Spleen (tissue), 11 donors: ENCODE results near the gene PEF1. TPM values are rescaled to one million over a fixed set of nuclear protein-coding genes. Genes with fewer than 3 reads are reported as not detected.
A peak's percentile ranks its signal among the peaks of the same experiment; 100 is the strongest.

Source experiments
- DNase-seq: peaks from one replicate; pipeline ENCODE4 v3.0.0-alpha.2; 2020
- H3K27ac ChIP-seq, 8 donors: fragments of 200-600 bp; sonication (generic) in 7 of 8; 1 replicate in 4 of 8; 2 replicates in 4 of 8; pipeline versions ENCODE4 v1.5.0 to v1.8.0; 2016 to 2021; ENCODE audit warnings: inconsistent platforms in 4 of 8, mild to moderate bottlenecking in 4 of 8, moderate library complexity in 1 of 8
- H3K27me3 ChIP-seq, 7 donors: fragments of 200-600 bp; sonication (generic) in 6 of 7; replicated peaks in 1 of 7; 1 replicate in 4 of 7; 2 replicates in 3 of 7; pipeline versions ENCODE4 v1.5.0 to v1.8.0; 2016 to 2021; ENCODE audit warnings: inconsistent platforms in 3 of 7, mild to moderate bottlenecking in 1 of 7
- H3K36me3 ChIP-seq, 6 donors: fragments of 200-600 bp; sonication (generic) in 5 of 6; 1 replicate in 4 of 6; 2 replicates in 2 of 6; pipeline versions ENCODE4 v1.5.0 to v1.8.0; 2016 to 2021; ENCODE audit warnings: inconsistent platforms in 2 of 6
- H3K4me1 ChIP-seq, 6 donors: fragments of 200-600 bp; sonication (generic) in 5 of 6; 1 replicate in 3 of 6; 2 replicates in 3 of 6; pipeline versions ENCODE4 v1.5.0 to v1.8.0; 2016 to 2021; ENCODE audit warnings: inconsistent platforms in 3 of 6
- H3K4me3 ChIP-seq, 8 donors: fragments of 200-600 bp; sonication (generic) in 7 of 8; 1 replicate in 4 of 8; 2 replicates in 4 of 8; pipeline versions ENCODE4 v1.5.0 to v1.8.0; 2016 to 2021; ENCODE audit warnings: inconsistent platforms in 4 of 8, mild to moderate bottlenecking in 4 of 8, moderate library complexity in 2 of 8
- H3K9me3 ChIP-seq, 8 donors: fragments of 200-600 bp; sonication (generic) in 7 of 8; 1 replicate in 4 of 8; 2 replicates in 4 of 8; pipeline versions ENCODE4 v1.5.0 to v1.8.0; 2016 to 2021; ENCODE audit warnings: inconsistent platforms in 4 of 8
- CTCF ChIP-seq, 11 experiments: fragments of 200-600 bp in 7 of 11; fragments of 450-650 bp in 4 of 11; sonication (generic) in 4 of 11; IDR thresholded peaks in 8 of 11; conservative IDR thresholded peaks in 3 of 11; 1 replicate in 7 of 11; 2 replicates in 4 of 11; pipeline versions ENCODE4 v1.4.0 to v1.8.0; 2016 to 2021; ENCODE audit warnings: antibody characterized with exemption in 11 of 11, inconsistent platforms in 4 of 11, mild to moderate bottlenecking in 1 of 11
- POLR2A ChIP-seq, 3 donors: fragments of 450-650 bp; IDR thresholded peaks; one replicate each; pipeline ENCODE4 v1.5.1; 2017; ENCODE audit warnings: antibody characterized with exemption in 3 of 3, mild to moderate bottlenecking in 1 of 3
- POLR2AphosphoS5 ChIP-seq, 3 donors: sonication (generic); formaldehyde crosslinking; IDR thresholded peaks; one replicate each; pipeline ENCODE4 v1.5.1; 2017; ENCODE audit warnings: antibody characterized with exemption in 3 of 3
- WGBS, 5 donors: extraction: QIAGEN DNeasy Blood & Tissue Kit in 3 of 5; methylation state at CpG; one replicate each; pipeline versions ENCODE4 v1.1.5 to v1.1.7; 2013 to 2018; 5-methylcytosine and 5-hydroxymethylcytosine counted together
- intact Hi-C: fragments of 100-400 bp; cut with DNase I; formaldehyde crosslinking; loops from one replicate; pipeline ENCODE4 v1.15.0; 2023; ENCODE audit warnings: low total_unique reads
- polyA plus RNA-seq, 3 donors: library from polyadenylated mRNA; stranded (reverse); fragments of 200-250 nt; gene quantifications; one replicate each; pipeline ENCODE4 v1.2.1, GENCODE V29; 2013
- total RNA-seq, 7 donors: library from RNA; depleted of rRNA in 3 of 7; stranded (reverse); fragments of >200 nt in 3 of 7; fragmentation: NEBNext Ultra II Directional in 4 of 7; extraction: Animal tissue kit (Norgen Biotek cat#: 25700) in 4 of 7; gene quantifications; one replicate each; pipeline versions ENCODE4 v1.1.0 to v1.2.1, GENCODE V29; 2016 to 2021
- donor health status: healthy with polysubstance abuse.
- donor health status: DM: no; HTN: no; CAD: no; lungs with moderate emphysema.
- donor health status: DM: no; HTN: no; CAD: no.
- donor health status: Bipolar disorder and iron deficiency.
- donor health status: healthy.
- donor health status: DM: no; HTN: no; CAD: no.
- donor health status: DM: yes; HTN: yes; CAD: no.

The PEF1 gene
- total and polyA plus RNA-seq, 10 donors: 46.5 to 73.4 (median 55.7) TPM

GRCh38 chr1:31674626-31675025, 29.9 kb upstream of the PEF1 start:
- DNase-seq: no peak
- intact Hi-C loops: no loop called here
- 82 to 98% (median 85%) methylated on average over 8 of the region's 8 CpGs for WGBS, 5 donors
- Histone ChIP-seq H3K4me1 (peaks cover 10 to 23% (median 21%) of the 10 kb centered on the region in 6 donors), H3K9me3 (no peaks in the 10 kb centered on the region), H3K4me3 (no peak overlapping the region), H3K36me3 (no peaks in the 10 kb centered on the region), H3K27ac (no peak overlapping the region), H3K27me3 (peaks cover 0 to 19% (median 3%) of the 10 kb centered on the region in 7 donors)
- TF ChIP-seq POLR2AphosphoS5 (IDR thresholded peaks at IDR 0.05) (no peak), CTCF (IDR thresholded peaks at IDR 0.05 in 8 of 11, conservative IDR thresholded peaks at IDR 0.05 in 3 of 11) (no peak), POLR2A (IDR thresholded peaks at IDR 0.05) (no peak)

- H3K4me3 ChIP-seq: no peak overlapping the region
- 89 to 95% (median 92%) methylated on average over 9 of the region's 9 CpGs for WGBS, 5 donors
- intact Hi-C loops: no loop called here
- TF ChIP-seq POLR2AphosphoS5 (IDR thresholded peaks at IDR 0.05) (no peak), CTCF (IDR thresholded peaks at IDR 0.05 in 8 of 11, conservative IDR thresholded peaks at IDR 0.05 in 3 of 11) (no peak)
- no peak overlapping the region for H3K27ac ChIP-seq
- peaks cover 10 to 29% (median 24%) of the 10 kb centered on the region in 6 donors for H3K4me1 ChIP-seq
- DNase-seq: no peak
- no peaks in the 10 kb centered on the region for H3K36me3 ChIP-seq
- no peaks in the 10 kb centered on the region for H3K9me3 ChIP-seq
- peaks cover 0 to 31% (median 5%) of the 10 kb centered on the region in 7 donors for H3K27me3 ChIP-seq
Observed at GRCh38 chr1:31673433-31673832, 28.8 kb upstream of the PEF1 start.

GRCh38 chr1:31672986-31673385, 28.3 kb upstream of the PEF1 start:
- H3K27ac ChIP-seq: no peak overlapping the region
- H3K9me3 ChIP-seq: no peaks in the 10 kb centered on the region
- intact Hi-C loops: no loop called here
- TF ChIP-seq POLR2A (IDR thresholded peaks at IDR 0.05) (no peak), CTCF (IDR thresholded peaks at IDR 0.05 in 8 of 11, conservative IDR thresholded peaks at IDR 0.05 in 3 of 11) (no peak), POLR2AphosphoS5 (IDR thresholded peaks at IDR 0.05) (no peak)
- no peaks in the 10 kb centered on the region for H3K36me3 ChIP-seq
- peaks cover 0 to 34% (median 5%) of the 10 kb centered on the region in 7 donors for H3K27me3 ChIP-seq
- H3K4me3 ChIP-seq: no peak overlapping the region
- WGBS, 5 donors: 79 to 89% (median 85%) methylated on average over 11 to 13 of the region's 13 CpGs
- peaks cover 10 to 29% (median 24%) of the 10 kb centered on the region in 6 donors for H3K4me1 ChIP-seq
- no peak for DNase-seq

- Histone ChIP-seq H3K27me3 (peaks cover 0 to 34% (median 5%) of the 10 kb centered on the region in 7 donors), H3K4me3 (no peak overlapping the region), H3K9me3 (no peaks in the 10 kb centered on the region), H3K27ac (peak overlapping the region in 7 of 8 donors; percentile 14 to 67 (median 57)), H3K4me1 (peaks cover 10 to 38% (median 24%) of the 10 kb centered on the region in 6 donors), H3K36me3 (no peaks in the 10 kb centered on the region)
- no peak for DNase-seq
- TF ChIP-seq CTCF (IDR thresholded peaks at IDR 0.05 in 8 of 11, conservative IDR thresholded peaks at IDR 0.05 in 3 of 11) (no peak), POLR2AphosphoS5 (IDR thresholded peaks at IDR 0.05) (no peak), POLR2A (IDR thresholded peaks at IDR 0.05) (no peak)
- intact Hi-C loops: no loop called here
- WGBS, 5 donors: 50 to 75% (median 69%) methylated on average over 8 of the region's 8 CpGs
Observed at GRCh38 chr1:31671561-31672201, 27.0 kb upstream of the PEF1 start.
